ENCODE data around the gene HOPX.
A peak's percentile ranks its signal among the peaks of the same experiment; 100 is the strongest.
"Not testable (repeated sequence)": the region's sequence is repeated elsewhere in the genome, so short reads cannot be mapped to it uniquely, and the experiment has no call there.

HOPX gene

DNA sequence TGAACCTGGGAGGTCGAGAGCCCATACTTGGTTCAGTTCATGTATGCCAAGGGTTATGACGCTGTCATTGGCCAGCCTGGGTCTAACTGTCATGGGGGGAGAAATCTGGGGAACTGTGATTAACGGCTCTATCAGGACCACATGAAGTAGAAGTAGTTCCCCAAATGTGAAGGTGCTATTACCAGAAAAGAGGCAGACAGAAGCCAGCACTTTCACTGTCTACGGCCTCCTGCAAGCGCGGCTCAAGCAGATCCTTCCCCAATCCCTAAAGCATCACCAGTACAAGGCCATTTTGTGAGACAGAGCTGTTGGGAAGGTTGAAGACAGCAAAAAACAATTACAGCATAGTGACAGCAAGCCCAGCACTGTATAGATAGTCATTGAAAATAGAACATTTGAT is 37.5 kb downstream of the HOPX start:
- no peak overlapping the region for H3K4me3 ChIP-seq (replicated peaks in 1 of 2; ENCODE audit: low read depth in 2 of 2, low read length in 2 of 2)
- DNase-seq (ENCODE audit: low read depth in 2 of 2): no peak
- TF ChIP-seq, protein P1, sequence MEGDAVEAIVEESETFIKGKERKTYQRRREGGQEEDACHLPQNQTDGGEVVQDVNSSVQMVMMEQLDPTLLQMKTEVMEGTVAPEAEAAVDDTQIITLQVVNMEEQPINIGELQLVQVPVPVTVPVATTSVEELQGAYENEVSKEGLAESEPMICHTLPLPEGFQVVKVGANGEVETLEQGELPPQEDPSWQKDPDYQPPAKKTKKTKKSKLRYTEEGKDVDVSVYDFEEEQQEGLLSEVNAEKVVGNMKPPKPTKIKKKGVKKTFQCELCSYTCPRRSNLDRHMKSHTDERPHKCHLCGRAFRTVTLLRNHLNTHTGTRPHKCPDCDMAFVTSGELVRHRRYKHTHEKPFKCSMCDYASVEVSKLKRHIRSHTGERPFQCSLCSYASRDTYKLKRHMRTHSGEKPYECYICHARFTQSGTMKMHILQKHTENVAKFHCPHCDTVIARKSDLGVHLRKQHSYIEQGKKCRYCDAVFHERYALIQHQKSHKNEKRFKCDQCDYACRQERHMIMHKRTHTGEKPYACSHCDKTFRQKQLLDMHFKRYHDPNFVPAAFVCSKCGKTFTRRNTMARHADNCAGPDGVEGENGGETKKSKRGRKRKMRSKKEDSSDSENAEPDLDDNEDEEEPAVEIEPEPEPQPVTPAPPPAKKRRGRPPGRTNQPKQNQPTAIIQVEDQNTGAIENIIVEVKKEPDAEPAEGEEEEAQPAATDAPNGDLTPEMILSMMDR (IDR thresholded peaks at IDR 0.05; ENCODE audit: low read depth, low read length): no peak

DNA sequence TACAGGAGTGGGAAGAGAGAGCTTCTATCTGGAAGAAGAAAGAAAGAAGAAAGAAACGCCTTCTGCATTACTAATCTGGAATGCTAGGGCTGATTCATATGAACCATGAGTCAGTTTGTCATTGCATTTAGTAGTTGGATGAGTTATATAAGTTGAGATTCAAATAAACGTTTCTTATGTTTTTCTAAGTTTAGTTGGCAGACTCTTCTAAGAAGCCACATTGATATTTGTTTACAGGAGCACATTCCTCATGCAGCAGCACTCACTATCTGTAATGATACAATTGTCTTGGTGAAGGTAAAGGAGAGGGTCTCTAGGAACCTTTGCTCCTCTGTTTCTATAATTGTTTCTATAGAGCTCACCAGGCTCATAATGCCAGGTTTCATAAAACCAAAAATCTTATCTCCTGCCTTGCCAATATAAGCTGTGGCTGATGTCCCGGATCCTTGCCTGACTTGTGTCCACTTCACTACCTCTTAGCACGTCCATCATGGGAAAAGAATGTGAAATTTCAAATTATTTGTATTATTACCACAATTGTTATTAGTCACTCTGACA is 39.5 kb downstream of the HOPX start:
- peak; percentile 82 to 93 for DNase-seq (ENCODE audit: low read depth in 2 of 2)
- TF ChIP-seq, protein P1 (IDR thresholded peaks at IDR 0.05; ENCODE audit: low read depth, low read length): peak; percentile 50
- no peak overlapping the region for H3K4me3 ChIP-seq (replicated peaks in 1 of 2; ENCODE audit: low read depth in 2 of 2, low read length in 2 of 2)

DNA sequence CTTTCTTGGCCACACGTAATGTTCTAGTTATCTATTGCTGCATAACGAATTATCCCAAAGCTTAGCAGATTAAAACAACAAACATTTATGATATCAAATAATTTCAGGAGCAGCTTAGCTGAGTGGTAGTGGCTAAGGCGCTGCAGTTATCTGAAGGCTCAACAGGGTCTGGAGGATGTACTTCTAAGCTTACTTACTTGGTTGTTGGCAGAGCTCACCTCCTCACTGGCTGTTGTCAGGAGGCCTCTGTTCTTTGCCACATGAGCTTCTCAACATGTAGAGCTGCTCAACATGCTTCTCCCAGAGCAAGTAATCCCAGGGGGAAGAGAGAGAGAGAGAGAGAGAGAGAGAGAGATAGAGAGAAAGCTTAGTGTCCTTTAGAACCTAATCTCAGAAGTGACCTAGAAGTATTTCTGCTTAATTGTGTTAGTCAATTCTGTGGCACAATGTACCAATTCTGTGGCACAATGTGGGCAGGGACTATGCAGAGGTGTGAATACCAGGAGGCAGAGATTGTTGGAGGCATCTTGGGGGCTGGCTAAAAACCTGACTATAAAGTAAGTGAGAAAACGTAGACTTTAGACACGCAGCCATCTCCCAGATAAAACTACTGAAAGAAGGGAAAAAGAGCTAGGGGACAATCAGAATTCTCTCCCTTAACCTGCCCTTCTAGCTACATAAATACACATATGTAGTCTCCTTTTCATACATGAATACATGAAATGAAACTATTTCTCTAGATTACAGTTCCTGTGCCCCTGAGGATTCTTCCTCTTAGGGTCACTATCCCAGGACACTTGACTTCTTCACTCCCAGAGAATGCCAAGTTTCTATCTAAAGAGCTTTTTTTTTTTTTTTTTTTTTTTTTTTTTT is 40.2 kb downstream of the HOPX start:
- TF ChIP-seq, protein P1 (IDR thresholded peaks at IDR 0.05; ENCODE audit: low read depth, low read length): no peak
- no peak overlapping the region for H3K4me3 ChIP-seq (replicated peaks in 1 of 2; ENCODE audit: low read depth in 2 of 2, low read length in 2 of 2)
- DNase-seq (ENCODE audit: low read depth in 2 of 2): peak in 1 of 2 donors; percentile 31

DNA sequence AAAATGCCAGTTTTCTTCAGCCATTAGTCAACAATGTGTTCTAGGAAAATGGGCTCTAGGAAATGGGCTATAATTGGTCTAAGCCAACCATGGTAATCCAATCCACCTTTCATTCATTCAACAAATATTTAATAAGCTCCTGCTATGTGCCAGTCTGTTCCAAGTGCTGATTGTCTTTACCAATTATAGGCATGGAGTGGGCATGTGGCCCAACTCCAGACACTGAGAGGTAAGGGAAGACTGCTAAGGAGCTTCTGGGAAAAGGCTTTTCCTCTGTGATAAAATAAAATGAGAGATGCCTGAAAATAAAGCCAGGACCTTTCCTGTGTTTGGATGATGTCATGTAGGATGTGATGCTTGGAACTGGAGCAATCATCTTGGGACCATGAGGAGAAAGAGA is 43.3 kb downstream of the HOPX start:
- no peak for DNase-seq (ENCODE audit: low read depth in 2 of 2)
- TF ChIP-seq, protein P1 (IDR thresholded peaks at IDR 0.05; ENCODE audit: low read depth, low read length): no peak
- no peak overlapping the region for H3K4me3 ChIP-seq (replicated peaks in 1 of 2; ENCODE audit: low read depth in 2 of 2, low read length in 2 of 2)

DNA sequence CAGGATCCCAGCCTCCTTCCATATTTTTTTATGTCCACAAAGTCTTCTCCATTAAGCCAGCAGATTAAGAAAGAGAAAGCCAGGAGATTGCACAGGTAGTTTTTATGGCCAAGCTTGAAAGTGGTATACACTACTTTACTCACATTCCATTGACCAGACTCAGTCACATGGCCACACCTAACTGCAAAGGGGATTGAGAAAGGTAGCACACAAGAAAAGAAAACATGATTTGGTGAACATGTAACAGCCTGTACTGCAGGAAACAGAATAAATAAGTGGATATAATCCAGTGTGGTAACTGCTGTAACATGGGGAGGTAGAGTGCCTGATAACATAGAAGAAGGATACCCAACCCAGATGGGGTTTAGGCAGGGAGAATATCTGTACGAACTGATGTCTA is 43.9 kb downstream of the HOPX start:
- H3K4me3 ChIP-seq (replicated peaks in 1 of 2; ENCODE audit: low read depth in 2 of 2, low read length in 2 of 2): no peak overlapping the region
- TF ChIP-seq, protein P1 (IDR thresholded peaks at IDR 0.05; ENCODE audit: low read depth, low read length): no peak
- no peak for DNase-seq (ENCODE audit: low read depth in 2 of 2)

DNA sequence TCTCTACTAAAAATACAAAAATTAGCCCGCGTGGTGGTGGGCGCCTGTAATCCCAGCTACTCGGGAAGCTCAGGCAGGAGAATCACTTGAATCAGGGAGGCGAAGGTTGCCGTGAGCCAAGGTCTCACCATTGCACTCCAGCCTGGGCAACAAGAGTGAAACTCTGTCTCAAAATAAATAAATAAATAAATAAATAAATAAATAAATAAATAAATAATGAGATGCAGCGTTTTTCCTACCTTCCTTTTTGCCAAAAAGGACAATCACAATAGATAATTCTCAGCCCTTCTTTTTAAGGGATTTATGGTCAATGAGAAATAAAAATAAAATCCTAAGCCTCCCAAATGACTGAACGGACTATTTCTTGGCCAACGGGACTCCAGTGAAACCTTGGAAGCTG is 46.1 kb downstream of the HOPX start:
- not testable (repeated sequence) for H3K4me3 ChIP-seq (replicated peaks in 1 of 2; ENCODE audit: low read depth in 2 of 2, low read length in 2 of 2); DNase-seq (ENCODE audit: low read depth in 2 of 2)

DNA sequence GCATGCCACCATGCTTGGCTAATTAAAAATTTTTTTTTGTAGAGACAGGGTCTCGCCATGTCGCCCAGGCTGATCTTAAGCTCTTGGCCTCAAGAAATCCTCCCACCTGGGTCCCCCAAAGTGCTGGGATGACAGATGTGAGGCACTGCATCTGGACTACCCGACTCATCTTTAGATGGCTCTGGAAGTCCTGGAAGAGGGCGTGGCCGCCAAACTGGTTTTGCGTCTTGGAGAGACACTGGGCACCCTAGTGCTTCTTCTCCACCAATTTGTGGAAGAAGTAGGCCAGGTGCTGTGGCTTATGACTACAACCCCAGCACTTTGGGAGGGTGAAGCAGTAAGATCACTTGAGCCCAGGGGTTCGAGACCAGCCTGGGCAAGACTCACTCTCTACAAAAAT is 47.6 kb downstream of the HOPX start:
- H3K4me3 ChIP-seq (replicated peaks in 1 of 2; ENCODE audit: low read depth in 2 of 2, low read length in 2 of 2): no peak overlapping the region
- TF ChIP-seq, protein P1 (IDR thresholded peaks at IDR 0.05; ENCODE audit: low read depth, low read length): no peak
- no peak for DNase-seq (ENCODE audit: low read depth in 2 of 2)

All from cardiac fibroblast (primary cell).